ENCODE measurements around the gene OAS1.

The OAS1 gene
- 26.8 to 380 (median 64.7) reads per million in 17 experiments for total RNA-seq

- DNase-seq: peak; percentile 71 to 88 (median 80)
Measured at GRCh38 chr12:112906712-112907414, at the start of gene OAS1. Gene OAS1 (plus strand): TSS chr12:112906962. CDS start chr12:112907040, 78 bp downstream.

- no peak for DNase-seq
Measured at GRCh38 chr12:112859291-112859690, 47.5 kb upstream of the OAS1 start.

- DNase-seq: no peak
Measured at GRCh38 chr12:112860181-112860580, 46.6 kb upstream of the OAS1 start.

GRCh38 chr12:112861284-112861683 lies 45.5 kb upstream of the OAS1 start:
- DNase-seq: no peak

GRCh38 chr12:112862636-112863290 lies 44.0 kb upstream of the OAS1 start:
- no peak for DNase-seq

- no peak for DNase-seq
Measured at GRCh38 chr12:112868459-112869041, 38.2 kb upstream of the OAS1 start.

- DNase-seq: no peak
Measured at GRCh38 chr12:112869091-112869490, 37.7 kb upstream of the OAS1 start.

- no peak for DNase-seq
Measured at GRCh38 chr12:112869778-112870177, 37.0 kb upstream of the OAS1 start.

- peak; percentile 40 to 72 (median 56) for DNase-seq
Measured at GRCh38 chr12:112870267-112870980, 36.3 kb upstream of the OAS1 start.

GRCh38 chr12:112875608-112876007 lies 31.2 kb upstream of the OAS1 start:
- DNase-seq: no peak

- DNase-seq: no peak
Measured at GRCh38 chr12:112876506-112876905, 30.3 kb upstream of the OAS1 start.

- DNase-seq: no peak
Measured at GRCh38 chr12:112877006-112877405, 29.8 kb upstream of the OAS1 start.

- no peak for DNase-seq
Measured at GRCh38 chr12:112878488-112878887, 28.3 kb upstream of the OAS1 start.

GRCh38 chr12:112879191-112879705 lies 27.5 kb upstream of the OAS1 start:
- DNase-seq: no peak

- DNase-seq: no peak
Measured at GRCh38 chr12:112881602-112882001, 25.2 kb upstream of the OAS1 start.

- peak; percentile 31 to 76 (median 62) for DNase-seq
Measured at GRCh38 chr12:112885236-112885635, 21.5 kb upstream of the OAS1 start.

- peak; percentile 54 to 85 (median 72) for DNase-seq
Measured at GRCh38 chr12:112887550-112887949, 19.2 kb upstream of the OAS1 start.

- DNase-seq: no peak
Measured at GRCh38 chr12:112891093-112892024, 15.4 kb upstream of the OAS1 start.

- DNase-seq: peak; percentile 37 to 58 (median 48)
Measured at GRCh38 chr12:112892856-112893255, 13.9 kb upstream of the OAS1 start.

GRCh38 chr12:112894128-112894527 lies 12.6 kb upstream of the OAS1 start:
- DNase-seq: no peak

GRCh38 chr12:112898380-112898779 lies 8.4 kb upstream of the OAS1 start:
- no peak for DNase-seq
